Trophoblast cell (in vitro differentiated cells and primary cell): Measurements from ENCODE around the gene DNAH10.

Source experiments
- DNase-seq, 2 donors: peaks; one replicate each; pipeline ENCODE4 v3.0.0-alpha.2; 2016
- H2AFZ ChIP-seq: 2 replicates; pipeline ENCODE4 v1.6.1; 2013; ENCODE audit warnings: low read length, moderate library complexity, mild to moderate bottlenecking; ENCODE audit not compliant: insufficient read depth, poor library complexity
- H2AK5ac ChIP-seq: 2 replicates; pipeline ENCODE4 v1.6.1; 2013; ENCODE audit warnings: mild to moderate bottlenecking, low read length
- H2BK120ac ChIP-seq: 2 replicates; pipeline ENCODE4 v1.6.1; 2013; ENCODE audit warnings: low read length, mild to moderate bottlenecking, moderate library complexity; ENCODE audit not compliant: insufficient read depth, poor library complexity
- H2BK12ac ChIP-seq: 2 replicates; pipeline ENCODE4 v1.6.1; 2013; ENCODE audit warnings: mild to moderate bottlenecking, low read length, moderate library complexity
- H2BK5ac ChIP-seq: 2 replicates; pipeline ENCODE4 v1.6.1; 2013; ENCODE audit warnings: low read length, low read depth, moderate library complexity, mild to moderate bottlenecking; ENCODE audit not compliant: poor library complexity
- H3K14ac ChIP-seq: 2 replicates; pipeline ENCODE4 v1.6.1; 2013; ENCODE audit warnings: mild to moderate bottlenecking, low read length
- H3K18ac ChIP-seq: 2 replicates; pipeline ENCODE4 v1.6.1; 2013; ENCODE audit warnings: mild to moderate bottlenecking, low read length
- H3K23ac ChIP-seq: 2 replicates; pipeline ENCODE4 v1.6.1; 2013; ENCODE audit warnings: low read length
- H3K27ac ChIP-seq: 2 replicates; pipeline ENCODE4 v1.5.1; 2013; ENCODE audit warnings: low read depth, mild to moderate bottlenecking, inconsistent platforms, low read length, moderate library complexity
- H3K27me3 ChIP-seq: 2 replicates; pipeline ENCODE4 v1.6.1; 2013; ENCODE audit warnings: inconsistent platforms, mild to moderate bottlenecking, low read length, moderate library complexity; ENCODE audit not compliant: insufficient read depth
- H3K36me3 ChIP-seq, 2 experiments: 1 replicate in 1 of 2; 2 replicates in 1 of 2; pipeline ENCODE4 v1.6.1; 2013; ENCODE audit warnings: low read length in 2 of 2, mild to moderate bottlenecking in 2 of 2, moderate library complexity in 1 of 2; ENCODE audit not compliant: insufficient read depth in 2 of 2, control insufficient read depth in 1 of 2
- H3K4ac ChIP-seq: 2 replicates; pipeline ENCODE4 v1.6.1; 2013; ENCODE audit warnings: low read depth, mild to moderate bottlenecking, low read length, moderate library complexity
- H3K4me1 ChIP-seq, 2 experiments: 1 replicate in 1 of 2; 2 replicates in 1 of 2; pipeline ENCODE4 v1.6.1; 2013; ENCODE audit warnings: low read length in 2 of 2, mild to moderate bottlenecking in 2 of 2, moderate library complexity in 1 of 2; ENCODE audit not compliant: insufficient read depth in 2 of 2, control insufficient read depth in 1 of 2
- H3K4me2 ChIP-seq: 2 replicates; pipeline ENCODE4 v1.6.1; 2013; ENCODE audit warnings: inconsistent platforms, mild to moderate bottlenecking, low read length, moderate library complexity
- H3K4me3 ChIP-seq: 2 replicates; pipeline ENCODE4 v1.5.1; 2013; ENCODE audit warnings: mild to moderate bottlenecking, low read depth, low read length, inconsistent platforms
- H3K79me1 ChIP-seq: one replicate; pipeline ENCODE4 v1.6.1; 2013; ENCODE audit warnings: low read length
- H3K79me2 ChIP-seq: 2 replicates; pipeline ENCODE4 v1.6.1; 2013; ENCODE audit warnings: low read length, mild to moderate bottlenecking; ENCODE audit not compliant: control insufficient read depth, insufficient read depth, poor library complexity
- H3K9ac ChIP-seq: 2 replicates; pipeline ENCODE4 v1.6.1; 2013; ENCODE audit warnings: mild to moderate bottlenecking, low read length
- H3K9me3 ChIP-seq: 2 replicates; pipeline ENCODE4 v1.6.1; 2013; ENCODE audit warnings: low read depth, mild to moderate bottlenecking, control low read depth, inconsistent platforms, low read length; ENCODE audit not compliant: insufficient read depth
- H4K12ac ChIP-seq: 2 replicates; pipeline ENCODE4 v1.6.1; 2013; ENCODE audit warnings: low read depth, mild to moderate bottlenecking, low read length, moderate library complexity
- H4K8ac ChIP-seq: 2 replicates; pipeline ENCODE4 v1.6.1; 2013; ENCODE audit warnings: low read depth, mild to moderate bottlenecking, low read length, moderate library complexity
- H4K91ac ChIP-seq: one replicate; pipeline ENCODE4 v1.6.1; 2013; ENCODE audit warnings: low read depth, mild to moderate bottlenecking, low read length, moderate library complexity
- WGBS: extraction: QIAGEN DNeasy Blood & Tissue Kit; methylation state at CpG from one replicate; pipeline ENCODE4 v1.1.7; 2013; ENCODE audit warnings: missing lambda C conversion rate; ENCODE audit not compliant: insufficient read length, insufficient coverage; ENCODE audit errors: extremely low coverage; 5-methylcytosine and 5-hydroxymethylcytosine counted together

DNAH10 gene

GRCh38 chr12:123960029-123960735 lies 198.1 kb downstream of the DNAH10 start:
- Histone ChIP-seq H3K9me3 (no peaks in the 10 kb centered on the region), H2AFZ (no peak overlapping the region), H3K23ac (peak overlapping the region; percentile 95), H3K36me3 (peaks cover 0 to 2% of the 10 kb centered on the region in 2 experiments), H3K79me2 (no peaks in the 10 kb centered on the region), H3K27me3 (no peaks in the 10 kb centered on the region), H3K4me1 (peaks cover 5 to 7% of the 10 kb centered on the region in 2 experiments), H3K9ac (no peak overlapping the region), H3K14ac (no peak overlapping the region), H3K4me3 (no peak overlapping the region), H4K12ac (no peak overlapping the region), H3K79me1 (no peaks in the 10 kb centered on the region), H3K18ac (no peak overlapping the region), H4K8ac (no peak overlapping the region), H4K91ac (no peak overlapping the region), H3K4ac (no peak overlapping the region), H3K27ac (no peak overlapping the region), H2BK5ac (no peak overlapping the region), H3K4me2 (no peak overlapping the region), H2BK12ac (no peak overlapping the region), H2BK120ac (no peak overlapping the region), H2AK5ac (no peak overlapping the region)
- DNase-seq: no peak
- WGBS: no CpG with 5 or more reads among the region's 9 CpGs

- Histone ChIP-seq H2BK5ac (no peak overlapping the region), H3K4ac (no peak overlapping the region), H3K4me1 (peaks cover 5 to 7% of the 10 kb centered on the region in 2 experiments), H2BK120ac (no peak overlapping the region), H3K36me3 (peaks cover 0 to 7% of the 10 kb centered on the region in 2 experiments), H4K91ac (no peak overlapping the region), H3K14ac (no peak overlapping the region), H2AFZ (no peak overlapping the region), H3K79me2 (no peaks in the 10 kb centered on the region), H4K12ac (no peak overlapping the region), H3K18ac (no peak overlapping the region), H3K27me3 (no peaks in the 10 kb centered on the region), H3K9ac (no peak overlapping the region), H3K79me1 (no peaks in the 10 kb centered on the region), H3K9me3 (no peaks in the 10 kb centered on the region), H3K27ac (no peak overlapping the region), H3K4me2 (no peak overlapping the region), H3K23ac (no peak overlapping the region), H2BK12ac (no peak overlapping the region), H4K8ac (no peak overlapping the region), H2AK5ac (no peak overlapping the region), H3K4me3 (no peak overlapping the region)
- WGBS: no CpG with 5 or more reads among the region's 4 CpGs
- no peak for DNase-seq
These were observed 198.8 kb downstream of the DNAH10 start for GRCh38 chr12:123960856-123961255.

- Histone ChIP-seq H3K9ac (no peak overlapping the region), H4K91ac (no peak overlapping the region), H2BK5ac (no peak overlapping the region), H2AFZ (no peak overlapping the region), H4K12ac (no peak overlapping the region), H4K8ac (no peak overlapping the region), H3K9me3 (no peaks in the 10 kb centered on the region), H3K4me2 (no peak overlapping the region), H3K79me1 (no peaks in the 10 kb centered on the region), H3K27me3 (no peaks in the 10 kb centered on the region), H2AK5ac (no peak overlapping the region), H3K4me3 (no peak overlapping the region), H2BK12ac (no peak overlapping the region), H3K27ac (no peak overlapping the region), H3K18ac (no peak overlapping the region), H3K79me2 (no peaks in the 10 kb centered on the region), H3K23ac (no peak overlapping the region), H3K4ac (no peak overlapping the region), H3K36me3 (peaks cover 0 to 7% of the 10 kb centered on the region in 2 experiments), H3K14ac (no peak overlapping the region), H3K4me1 (peaks cover 5 to 7% of the 10 kb centered on the region in 2 experiments), H2BK120ac (no peak overlapping the region)
- no CpG with 5 or more reads among the region's 12 CpGs for WGBS
- no peak for DNase-seq
These were observed 199.7 kb downstream of the DNAH10 start for GRCh38 chr12:123961585-123962345.

GRCh38 chr12:123962513-123962912 lies 200.4 kb downstream of the DNAH10 start:
- no peaks in the 10 kb centered on the region for H3K79me2 ChIP-seq
- no peak overlapping the region for H2BK120ac ChIP-seq
- no peak overlapping the region for H3K18ac ChIP-seq
- no peak overlapping the region for H3K4me2 ChIP-seq
- no CpG with 5 or more reads among the region's 5 CpGs for WGBS
- DNase-seq: no peak
- H4K8ac ChIP-seq: no peak overlapping the region
- no peak overlapping the region for H3K4ac ChIP-seq
- H3K4me3 ChIP-seq: no peak overlapping the region
- no peak overlapping the region for H3K23ac ChIP-seq
- H3K14ac ChIP-seq: no peak overlapping the region
- no peak overlapping the region for H2BK12ac ChIP-seq
- H4K91ac ChIP-seq: no peak overlapping the region
- H2BK5ac ChIP-seq: no peak overlapping the region
- peaks cover 4 to 5% of the 10 kb centered on the region in 2 experiments for H3K4me1 ChIP-seq
- H3K27ac ChIP-seq: no peak overlapping the region
- no peak overlapping the region for H2AK5ac ChIP-seq
- H3K27me3 ChIP-seq: no peaks in the 10 kb centered on the region
- H2AFZ ChIP-seq: no peak overlapping the region
- no peak overlapping the region for H3K9ac ChIP-seq
- no peaks in the 10 kb centered on the region for H3K9me3 ChIP-seq
- peaks cover 0 to 5% of the 10 kb centered on the region in 2 experiments for H3K36me3 ChIP-seq
- H3K79me1 ChIP-seq: no peaks in the 10 kb centered on the region
- no peak overlapping the region for H4K12ac ChIP-seq
